Cardiac fibroblast (primary cell): ENCODE data around the gene NRAP.
A peak's percentile ranks its signal among the peaks of the same experiment; 100 is the strongest.

Source experiments
- DNase-seq, 2 donors: peaks; one replicate each; pipeline versions ENCODE4 v3.0.0 to v3.0.0-alpha.2; 2010; ENCODE audit warnings: low read depth in 2 of 2
- H3K4me3 ChIP-seq, 2 donors: replicated peaks in 1 of 2; 1 replicate in 1 of 2; 2 replicates in 1 of 2; pipeline ENCODE4 v1.5.1; 2011; ENCODE audit warnings: low read depth in 2 of 2, low read length in 2 of 2, mild to moderate bottlenecking in 2 of 2, moderate library complexity in 1 of 2
- TF ChIP-seq, protein P1 (sequence below): IDR thresholded peaks from one replicate; pipeline ENCODE4 v1.5.1; 2011; ENCODE audit warnings: low read depth, mild to moderate bottlenecking, low read length, inconsistent platforms

The NRAP gene

DNA sequence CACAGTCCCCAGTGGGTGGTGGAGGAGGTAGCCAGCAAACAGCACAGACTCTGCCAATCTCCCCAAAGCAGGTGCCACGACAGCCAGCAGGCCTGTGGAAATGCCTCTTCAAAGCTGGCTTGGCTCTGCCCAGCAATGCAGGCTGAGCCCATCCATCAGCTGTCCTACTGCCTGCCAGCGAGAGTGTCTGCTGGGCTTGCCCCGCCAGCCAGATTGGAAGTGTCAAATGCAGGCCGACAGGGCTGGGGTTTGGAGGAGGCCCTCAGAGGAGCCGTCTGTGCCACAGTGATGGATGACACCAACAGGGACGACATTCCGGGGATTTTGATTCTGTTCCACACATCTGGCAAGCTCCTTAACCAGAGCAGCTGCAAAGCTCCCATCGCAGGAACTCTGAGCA is 94.3 kb downstream of the NRAP start:
- TF ChIP-seq, protein P1, sequence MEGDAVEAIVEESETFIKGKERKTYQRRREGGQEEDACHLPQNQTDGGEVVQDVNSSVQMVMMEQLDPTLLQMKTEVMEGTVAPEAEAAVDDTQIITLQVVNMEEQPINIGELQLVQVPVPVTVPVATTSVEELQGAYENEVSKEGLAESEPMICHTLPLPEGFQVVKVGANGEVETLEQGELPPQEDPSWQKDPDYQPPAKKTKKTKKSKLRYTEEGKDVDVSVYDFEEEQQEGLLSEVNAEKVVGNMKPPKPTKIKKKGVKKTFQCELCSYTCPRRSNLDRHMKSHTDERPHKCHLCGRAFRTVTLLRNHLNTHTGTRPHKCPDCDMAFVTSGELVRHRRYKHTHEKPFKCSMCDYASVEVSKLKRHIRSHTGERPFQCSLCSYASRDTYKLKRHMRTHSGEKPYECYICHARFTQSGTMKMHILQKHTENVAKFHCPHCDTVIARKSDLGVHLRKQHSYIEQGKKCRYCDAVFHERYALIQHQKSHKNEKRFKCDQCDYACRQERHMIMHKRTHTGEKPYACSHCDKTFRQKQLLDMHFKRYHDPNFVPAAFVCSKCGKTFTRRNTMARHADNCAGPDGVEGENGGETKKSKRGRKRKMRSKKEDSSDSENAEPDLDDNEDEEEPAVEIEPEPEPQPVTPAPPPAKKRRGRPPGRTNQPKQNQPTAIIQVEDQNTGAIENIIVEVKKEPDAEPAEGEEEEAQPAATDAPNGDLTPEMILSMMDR: no peak
- H3K4me3 ChIP-seq: no peak overlapping the region
- DNase-seq: no peak

DNA sequence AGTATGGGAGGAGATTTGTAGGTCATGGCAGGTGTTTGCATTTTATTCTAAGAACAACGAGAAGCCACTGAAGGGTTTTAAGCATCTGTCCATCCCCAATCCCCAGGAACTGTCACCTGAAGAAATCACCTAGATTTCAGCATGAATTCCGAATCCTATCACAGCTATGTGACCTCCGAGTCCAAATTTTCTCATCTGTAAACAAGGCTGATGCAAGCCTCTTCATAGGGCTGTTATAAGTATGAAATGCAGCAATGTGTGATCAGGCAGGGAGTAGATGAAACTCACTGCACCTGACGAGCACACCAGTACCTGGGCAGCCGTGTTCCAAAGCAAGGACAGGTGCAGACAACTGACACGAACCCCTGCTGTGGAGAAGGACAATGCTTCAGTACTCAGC is 97.0 kb downstream of the NRAP start:
- TF ChIP-seq, protein P1: no peak
- DNase-seq: no peak
- no peak overlapping the region for H3K4me3 ChIP-seq

DNA sequence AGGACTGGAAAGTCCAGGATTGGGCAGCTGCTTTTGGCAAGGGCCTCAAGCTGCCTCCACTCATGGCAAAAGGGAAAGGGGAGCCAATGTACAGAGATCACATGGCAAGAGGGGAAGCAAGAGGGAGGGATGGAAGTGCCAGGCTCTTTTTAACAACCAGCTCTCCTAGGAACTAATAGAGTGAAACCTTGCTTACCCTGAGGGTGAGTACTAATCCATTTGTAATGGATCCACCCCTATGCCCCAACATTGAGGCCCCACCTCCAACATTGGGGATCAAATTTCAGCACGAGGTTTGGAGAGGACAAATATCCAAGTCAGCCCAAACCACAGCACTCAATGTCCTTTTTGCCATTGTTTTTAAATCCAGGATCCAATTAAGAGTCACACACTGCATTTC is 98.5 kb downstream of the NRAP start:
- H3K4me3 ChIP-seq: no peak overlapping the region
- no peak for DNase-seq
- TF ChIP-seq, protein P1: no peak

DNA sequence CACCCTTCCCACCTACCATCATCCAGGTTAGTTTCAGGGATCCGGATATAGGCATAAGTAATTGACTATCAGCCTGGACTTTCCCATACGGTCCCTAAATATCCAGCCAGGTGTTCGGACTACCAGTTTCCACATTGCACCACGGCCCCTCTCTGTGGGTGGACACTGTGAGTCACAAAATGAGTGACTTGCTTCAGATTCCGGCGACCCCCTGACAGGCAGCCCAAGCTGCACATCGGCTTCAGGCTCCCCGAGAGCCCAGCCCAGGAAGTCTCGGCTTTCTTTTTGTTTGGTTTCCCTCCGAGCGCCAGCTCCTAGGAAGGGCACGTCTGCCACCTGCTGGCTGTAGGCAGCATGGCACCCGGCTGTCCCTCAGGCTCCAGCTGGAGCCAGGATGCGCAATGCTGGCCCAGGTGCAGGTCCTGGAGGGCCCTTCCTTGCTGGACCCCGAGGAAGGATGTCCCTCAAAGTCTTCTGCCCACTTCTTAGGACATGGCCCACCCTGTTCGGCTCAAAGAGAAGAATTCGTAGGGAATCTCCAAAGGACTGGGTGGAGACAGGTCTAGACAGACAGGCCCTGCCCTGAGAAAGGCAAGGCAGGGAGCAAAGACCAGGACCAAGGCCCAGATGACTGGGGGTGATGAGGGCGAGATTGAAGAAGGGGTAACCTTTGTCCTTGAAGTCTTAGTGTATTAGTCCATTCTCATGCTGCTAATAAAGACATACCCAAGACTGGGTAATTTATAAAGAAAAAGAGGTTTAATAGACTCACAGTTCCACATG is 100.3 kb downstream of the NRAP start:
- H3K4me3 ChIP-seq: peak overlapping the region; percentile 40 to 57
- DNase-seq: peak; percentile 67 to 73
- TF ChIP-seq, protein P1: peak; percentile 99

GRCh38 chr10:113562704-113563103 is 101.1 kb downstream of the NRAP start:
- no peak for DNase-seq
- no peak overlapping the region for H3K4me3 ChIP-seq
- TF ChIP-seq, protein P1: no peak

GRCh38 chr10:113562069-113562468 is 101.8 kb downstream of the NRAP start:
- no peak for DNase-seq
- TF ChIP-seq, protein P1: no peak
- no peak overlapping the region for H3K4me3 ChIP-seq

- no peak for DNase-seq
Measured at GRCh38 chr10:113561214-113561613, 102.6 kb downstream of the NRAP start.

More at GRCh38 chr10:113561214-113561613, 102.6 kb downstream of the NRAP start:
- TF ChIP-seq, protein P1: no peak
- H3K4me3 ChIP-seq: no peak overlapping the region
